ENCODE data around the gene BEGAIN.

Gene BEGAIN

DNA sequence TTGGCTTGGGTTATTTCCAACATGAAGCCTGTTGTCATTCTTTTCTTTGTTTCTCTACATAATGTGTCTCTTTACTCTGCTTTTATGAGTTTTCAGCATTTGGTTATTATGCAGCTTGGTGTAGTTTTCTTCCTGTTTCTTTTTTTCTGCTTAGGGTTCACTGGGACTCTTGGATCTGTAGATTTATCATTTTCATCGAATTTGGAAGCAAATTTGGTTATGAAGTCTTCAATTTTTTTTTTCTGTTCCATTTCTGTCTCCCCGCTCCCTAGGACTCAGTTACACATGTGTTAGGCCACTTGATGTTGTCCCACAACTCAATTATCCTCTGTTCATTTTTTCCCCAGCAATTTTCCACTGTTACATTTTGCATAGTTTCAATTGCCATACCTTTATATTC, 13.8 kb upstream of the BEGAIN start:
- DNase-seq (ENCODE audit: low read depth), result no peak

- DNase-seq (ENCODE audit: low read depth), result no peak
Measured at GRCh38 chr14:100599981-100600380, 12.8 kb upstream of the BEGAIN start.

DNA sequence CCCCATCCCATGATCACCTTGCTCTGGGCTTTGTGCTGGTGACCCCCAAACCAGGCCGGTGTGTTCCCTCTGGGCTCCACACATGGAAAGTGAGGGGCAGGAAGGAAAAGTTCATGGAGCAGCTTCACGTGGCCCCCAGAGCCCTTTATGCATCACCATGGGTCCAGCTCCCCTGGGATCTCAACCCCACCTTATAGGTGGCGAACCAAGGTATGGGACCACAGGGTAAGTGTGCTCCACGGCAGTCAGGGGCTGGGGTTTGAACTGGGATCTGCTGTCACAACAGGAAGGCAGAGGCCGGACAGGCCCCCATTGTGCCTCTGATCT, 7.4 kb upstream of the BEGAIN start:
- DNase-seq (ENCODE audit: low read depth), result no peak

- DNase-seq (ENCODE audit: low read depth), result no peak
Measured at GRCh38 chr14:100593751-100594624, 6.8 kb upstream of the BEGAIN start.

DNA sequence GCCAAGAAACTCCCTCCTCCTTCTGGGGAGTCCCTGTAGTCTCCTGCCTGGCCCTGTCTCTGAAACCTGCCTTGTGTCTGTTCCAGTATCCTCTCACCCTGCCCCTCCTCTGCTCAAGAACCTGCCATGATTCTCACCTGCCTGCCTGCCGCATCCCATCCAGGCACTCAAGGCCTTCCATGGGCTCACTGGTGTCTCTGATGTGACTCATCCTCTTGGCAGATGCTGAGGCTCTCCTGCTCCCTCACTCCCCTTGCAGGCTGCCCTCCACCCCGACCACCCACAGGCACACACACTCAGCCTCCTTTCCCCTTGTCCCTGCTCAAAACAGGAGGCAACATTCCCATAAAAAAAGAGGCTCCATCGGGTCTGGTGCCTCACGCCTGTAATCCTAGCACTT, 5.8 kb upstream of the BEGAIN start:
- DNase-seq (ENCODE audit: low read depth), result no peak

- DNase-seq (ENCODE audit: low read depth), result no peak
Measured at GRCh38 chr14:100592461-100592891, 5.3 kb upstream of the BEGAIN start.

DNA sequence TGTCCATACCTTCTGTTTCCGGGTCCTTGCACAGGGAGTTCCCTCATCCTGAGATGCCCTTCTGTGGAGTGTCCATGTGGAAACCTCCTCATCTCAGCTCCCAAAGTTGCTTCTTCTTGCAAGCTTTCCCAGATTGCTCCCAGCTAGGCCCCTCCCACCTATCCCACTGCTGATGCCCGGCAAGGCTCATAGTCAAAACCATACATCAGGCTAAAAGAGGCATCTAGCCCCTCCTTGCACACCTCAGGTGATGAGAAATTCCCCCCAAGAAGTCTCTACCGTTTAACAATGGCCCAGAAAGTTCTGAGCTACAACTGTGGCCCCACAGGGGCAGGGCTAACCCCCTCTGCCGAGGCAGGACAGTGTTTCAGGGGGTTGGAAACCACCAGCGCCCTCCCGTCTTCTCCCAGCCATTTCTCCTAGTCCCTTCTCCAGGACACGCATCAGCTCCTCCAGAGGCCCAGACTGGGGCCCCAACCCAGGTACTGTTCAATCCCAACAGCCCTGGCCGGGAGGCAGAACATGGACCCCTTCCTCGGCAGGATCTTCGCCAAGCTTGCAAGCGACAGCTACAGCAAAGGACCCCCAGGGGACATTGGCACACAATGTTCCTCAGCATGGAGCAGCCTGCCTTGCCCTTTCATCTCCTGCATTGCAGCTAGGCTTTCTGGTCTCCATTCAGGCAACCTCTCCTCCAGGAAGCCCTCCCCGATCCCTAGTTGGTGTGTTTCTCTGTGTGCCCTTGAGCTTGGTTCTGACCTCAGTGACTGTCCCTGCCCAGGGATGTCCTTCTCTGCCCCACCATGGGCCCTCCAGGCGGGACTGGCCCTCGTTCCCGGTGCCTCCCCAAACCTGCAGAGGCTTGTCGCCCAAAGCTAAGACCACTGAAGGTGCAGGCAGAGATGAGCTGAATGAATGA, 4.5 kb upstream of the BEGAIN start:
- no peak for DNase-seq (ENCODE audit: low read depth)

GRCh38 chr14:100590726-100591452, 3.7 kb upstream of the BEGAIN start:
- DNase-seq (ENCODE audit: low read depth), result no peak

GRCh38 chr14:100589760-100590469, 2.7 kb upstream of the BEGAIN start:
- no peak for DNase-seq (ENCODE audit: low read depth)

DNA sequence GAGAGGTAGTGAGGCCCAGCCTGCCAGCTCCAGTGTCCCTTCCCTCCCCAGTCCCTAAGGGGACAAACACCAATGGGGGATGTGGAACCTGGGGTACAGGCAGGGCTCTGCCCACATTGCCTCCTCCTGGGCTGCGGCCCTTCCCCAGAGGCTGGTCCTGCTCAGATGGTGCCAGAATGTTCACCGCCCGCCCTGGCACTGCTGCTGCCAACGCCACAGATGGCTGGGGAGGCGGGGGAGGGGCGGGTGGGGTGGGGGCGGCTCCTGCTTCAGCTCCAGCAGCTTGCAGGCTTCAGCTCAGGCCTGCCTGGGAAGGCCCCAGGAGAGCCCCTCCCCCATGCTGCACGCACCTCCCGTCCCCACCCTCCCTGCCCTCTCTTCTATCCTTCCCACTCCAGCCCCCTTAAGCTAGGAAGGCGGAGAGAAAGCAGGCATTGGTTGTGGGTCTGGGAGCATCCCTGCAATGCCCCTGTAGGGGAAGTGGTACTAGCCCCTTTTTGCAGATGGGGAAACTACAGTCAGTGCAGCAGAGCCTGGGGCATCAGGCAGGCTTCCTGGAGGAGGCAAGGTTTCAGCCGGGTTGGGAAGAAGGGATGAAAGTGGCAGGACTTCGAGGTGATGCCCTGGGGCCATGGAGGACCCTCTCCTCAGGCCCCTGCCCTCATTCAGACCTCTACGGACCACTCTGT, 2.0 kb upstream of the BEGAIN start:
- DNase-seq (ENCODE audit: low read depth), result no peak

- no peak for DNase-seq (ENCODE audit: low read depth)
Measured at GRCh38 chr14:100588671-100589070, 1.5 kb upstream of the BEGAIN start.

- DNase-seq (ENCODE audit: low read depth), result no peak
Measured at GRCh38 chr14:100587763-100588411, 670 bp upstream of the BEGAIN start.

- no peak for DNase-seq (ENCODE audit: low read depth)
Measured at GRCh38 chr14:100586403-100587085, 673 bp downstream of the BEGAIN start.

DNA sequence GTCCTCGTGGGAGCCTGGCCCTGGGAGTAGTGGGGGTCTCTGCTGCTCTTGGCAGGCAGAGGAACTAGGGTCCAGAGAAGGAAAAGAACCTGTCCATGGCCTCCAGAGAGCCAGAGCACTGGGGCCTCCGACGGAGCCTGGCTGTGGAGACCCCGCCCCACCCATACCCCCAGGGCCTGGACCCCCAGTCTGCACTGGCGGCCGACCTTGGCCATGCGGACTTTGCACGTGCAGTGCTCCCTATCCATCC, 1.1 kb downstream of the BEGAIN start:
- DNase-seq (ENCODE audit: low read depth), result no peak

- no peak for DNase-seq (ENCODE audit: low read depth)
Measured at GRCh38 chr14:100585448-100586152, 1.6 kb downstream of the BEGAIN start.

- no peak for DNase-seq (ENCODE audit: low read depth)
Measured at GRCh38 chr14:100584056-100585031, 2.9 kb downstream of the BEGAIN start.

- DNase-seq (ENCODE audit: low read depth), result no peak
Measured at GRCh38 chr14:100583245-100583644, 4.0 kb downstream of the BEGAIN start.

GRCh38 chr14:100582496-100583165, 4.6 kb downstream of the BEGAIN start:
- DNase-seq (ENCODE audit: low read depth), result no peak

All from stimulated activated CD8-positive, alpha-beta memory T cell treated with anti-CD3 and anti-CD28 coated beads, Interleukin-12 subunit alpha, Interleukin-12 subunit beta, amount 100 ng/mL, for 1 hour (primary cell).